H7 (cell line): ENCODE data around the gene CLSTN3. TPM values are rescaled to one million over a fixed set of nuclear protein-coding genes. Genes with fewer than 3 reads are reported as not detected.
"Not testable (repeated sequence)": the region's sequence is repeated elsewhere in the genome, so short reads cannot be mapped to it uniquely, and the experiment has no call there.

ENCODE experiments used
- DNase-seq: peaks from one replicate; pipeline ENCODE4 v3.0.0; 2012
- H3K27me3 ChIP-seq: 2 replicates; pipeline ENCODE4 v1.6.0; 2011; ENCODE audit warnings: mild to moderate bottlenecking, low read length; ENCODE audit not compliant: control insufficient read depth, insufficient read depth
- H3K36me3 ChIP-seq: replicated peaks from 2 replicates; pipeline ENCODE4 v1.5.1; 2011; ENCODE audit warnings: low read length; ENCODE audit not compliant: control insufficient read depth, insufficient read depth
- H3K4me3 ChIP-seq: 2 replicates; pipeline ENCODE4 v1.5.1; 2011; ENCODE audit warnings: low read depth, mild to moderate bottlenecking, control low read depth, low read length, moderate library complexity; ENCODE audit not compliant: insufficient read depth
- total RNA-seq: library from RNA; depleted of rRNA; stranded (reverse); fragments of >200 nt; shearing (Covaris generic); gene quantifications from 2 replicates; pipeline ENCODE4 v1.2.3, GENCODE V29; 2014

CLSTN3 gene
- total RNA-seq, 1 experiment from 2014 or later, result 11.0 TPM

DNA sequence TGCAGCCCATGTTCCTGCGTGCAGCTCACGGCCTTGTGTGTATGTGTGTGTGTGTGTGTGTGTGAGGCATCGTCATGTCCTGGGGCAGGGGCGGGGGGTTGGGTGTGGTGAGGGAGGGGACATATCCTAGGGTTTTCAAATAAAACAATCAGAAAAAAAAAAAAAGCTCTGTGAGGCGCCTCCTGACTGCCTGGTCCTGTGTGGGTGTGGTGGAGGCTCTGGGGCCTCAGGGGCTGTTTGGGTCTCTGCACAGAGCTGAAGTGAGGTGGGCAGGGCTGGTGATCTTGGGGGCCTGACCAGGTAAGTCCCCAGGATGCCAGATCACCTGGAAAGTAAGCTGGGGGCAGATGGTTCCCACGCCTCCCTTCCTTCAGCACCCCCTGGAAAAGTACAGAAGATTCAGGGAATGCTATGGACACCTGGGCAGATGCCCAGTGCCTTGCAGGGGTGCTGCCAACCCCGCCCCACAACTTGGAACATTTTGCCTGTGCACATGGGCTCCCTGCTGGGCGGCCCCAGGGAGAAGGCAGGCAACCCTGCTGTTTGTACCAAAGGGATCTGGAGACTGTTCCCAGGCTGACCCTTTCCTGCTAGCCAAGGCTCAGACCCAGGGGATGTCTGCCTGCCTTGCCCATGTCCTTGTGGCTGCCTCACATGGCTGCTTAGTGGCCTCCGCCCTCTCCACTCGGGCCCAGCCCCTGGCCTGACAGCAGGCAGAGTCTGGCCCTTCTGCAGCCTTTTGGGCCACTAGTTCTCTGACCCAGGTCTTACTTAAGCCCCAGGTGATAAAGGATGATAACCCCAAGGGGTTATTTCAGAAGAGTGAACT, 28.8 kb downstream of the CLSTN3 start:
- Histone ChIP-seq H3K4me3 (no peak overlapping the region), H3K36me3 (no peaks in the 10 kb centered on the region; the same call in 1 of the 2 replicates), H3K27me3 (no peaks in the 10 kb centered on the region; the same call in 1 of the 2 replicates)
- DNase-seq, result peak; percentile 39

DNA sequence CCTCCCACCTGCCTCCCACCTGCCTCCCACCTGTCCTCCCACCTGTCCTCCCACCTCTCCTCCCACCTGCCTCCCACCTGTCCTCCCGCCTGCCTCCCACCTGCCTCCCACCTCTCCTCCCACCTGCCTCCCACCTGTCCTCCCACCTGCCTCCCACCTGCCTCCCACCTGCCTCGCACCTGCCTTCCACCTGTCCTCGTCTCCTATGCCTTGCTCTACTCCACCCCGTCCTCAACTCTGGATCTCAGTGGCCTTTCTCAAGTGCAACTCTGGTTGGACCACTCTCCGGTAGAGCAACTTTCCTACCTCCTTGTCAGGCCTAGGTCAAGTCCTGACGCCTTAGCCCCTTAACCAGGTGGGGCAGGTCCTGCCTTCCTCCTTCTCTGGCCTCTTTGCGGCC, 30.0 kb downstream of the CLSTN3 start:
- Histone ChIP-seq H3K27me3 (no peaks in the 10 kb centered on the region; the same call in 1 of the 2 replicates), H3K36me3 (no peaks in the 10 kb centered on the region; the same call in 1 of the 2 replicates), H3K4me3 (no peak overlapping the region)
- DNase-seq, result peak; percentile 15

GRCh38 chr12:7161327-7161726, 31.2 kb downstream of the CLSTN3 start:
- H3K4me3 ChIP-seq, result no peak overlapping the region
- peak; percentile 13 for DNase-seq

DNA sequence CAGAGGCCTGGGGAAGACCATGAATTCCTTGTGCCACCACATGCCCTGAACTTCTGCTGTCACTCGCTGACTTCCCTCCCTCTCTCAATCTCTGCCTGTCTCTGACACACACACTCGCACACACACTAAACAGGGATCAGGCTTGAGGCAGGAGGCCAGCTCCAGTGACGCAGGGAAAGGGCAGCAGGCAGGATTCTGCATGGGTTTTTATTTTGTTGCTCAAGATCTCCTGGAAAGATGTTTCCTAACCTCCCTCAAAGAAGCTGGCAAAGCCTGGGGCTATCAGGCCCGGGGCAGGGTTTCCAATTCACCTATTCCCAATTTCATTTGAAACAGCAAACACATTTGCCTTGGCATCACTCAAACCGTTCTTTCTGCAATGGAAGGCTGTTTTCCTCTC, 31.6 kb downstream of the CLSTN3 start:
- peak; percentile 13 for DNase-seq
- Histone ChIP-seq H3K27me3 (no peaks in the 10 kb centered on the region; the same call in 1 of the 2 replicates), H3K4me3 (no peak overlapping the region), H3K36me3 (no peaks in the 10 kb centered on the region; the same call in 1 of the 2 replicates)

More at GRCh38 chr12:7161327-7161726, 31.2 kb downstream of the CLSTN3 start:
- no peaks in the 10 kb centered on the region; the same call in 1 of the 2 replicates for H3K36me3 ChIP-seq
- no peaks in the 10 kb centered on the region; the same call in 1 of the 2 replicates for H3K27me3 ChIP-seq

GRCh38 chr12:7162691-7163114, 32.5 kb downstream of the CLSTN3 start:
- DNase-seq, result peak; percentile 89
- no peak overlapping the region; the same call in 1 of the 2 replicates for H3K4me3 ChIP-seq
- no peaks in the 10 kb centered on the region for H3K36me3 ChIP-seq
- H3K27me3 ChIP-seq, result no peaks in the 10 kb centered on the region; the same call in 1 of the 2 replicates

GRCh38 chr12:7169951-7170350, 39.8 kb downstream of the CLSTN3 start:
- DNase-seq, result no peak
- Histone ChIP-seq H3K4me3 (no peak overlapping the region), H3K36me3 (no peaks in the 10 kb centered on the region), H3K27me3 (no peaks in the 10 kb centered on the region)

DNA sequence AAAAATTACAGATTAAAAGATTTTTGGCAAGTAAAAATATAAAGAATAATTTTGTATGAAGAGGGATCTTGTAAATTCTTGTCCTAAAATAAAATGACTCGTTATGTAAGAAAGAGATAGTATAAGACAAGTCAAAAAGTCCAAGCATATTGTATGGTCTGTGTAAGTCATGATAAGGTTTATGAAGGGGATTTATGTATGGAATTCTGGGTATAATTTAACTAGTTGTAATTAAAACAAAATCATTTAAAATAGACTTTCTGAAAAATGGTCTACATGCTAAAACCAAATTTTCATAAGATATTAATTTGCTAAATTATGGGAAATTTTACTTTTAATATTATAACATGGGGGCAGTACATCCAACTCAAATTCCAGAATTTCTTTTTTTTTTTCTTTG, 41.7 kb downstream of the CLSTN3 start:
- H3K27me3 ChIP-seq, result no peaks in the 10 kb centered on the region
- DNase-seq, result no peak
- H3K4me3 ChIP-seq, result no peak overlapping the region
- H3K36me3 ChIP-seq, result no peaks in the 10 kb centered on the region

DNA sequence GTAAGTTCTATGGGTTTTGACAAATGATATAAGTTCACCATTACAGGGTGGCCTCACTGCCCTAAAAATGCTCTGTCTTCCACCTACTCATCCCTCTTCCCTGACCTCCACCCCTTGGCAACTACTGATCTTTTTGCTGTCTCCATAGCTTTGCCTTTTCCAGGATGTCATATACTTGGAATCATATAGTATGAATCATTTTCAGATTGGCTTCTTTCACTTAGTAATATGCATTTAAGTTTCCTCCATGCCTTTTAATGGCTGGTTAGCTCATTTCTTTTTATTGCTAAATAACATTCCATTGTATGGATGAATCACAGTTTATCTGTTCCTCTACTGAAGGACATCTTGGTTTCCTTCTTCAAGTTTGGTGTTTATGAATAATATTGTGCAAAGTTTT, 45.3 kb downstream of the CLSTN3 start:
- no peak overlapping the region for H3K4me3 ChIP-seq
- no peak for DNase-seq
- H3K36me3 ChIP-seq, result no peaks in the 10 kb centered on the region
- H3K27me3 ChIP-seq, result no peaks in the 10 kb centered on the region

GRCh38 chr12:7176595-7176994, 46.4 kb downstream of the CLSTN3 start:
- H3K4me3 ChIP-seq, result no peak overlapping the region
- no peaks in the 10 kb centered on the region for H3K36me3 ChIP-seq
- DNase-seq, result no peak
- H3K27me3 ChIP-seq, result no peaks in the 10 kb centered on the region

DNA sequence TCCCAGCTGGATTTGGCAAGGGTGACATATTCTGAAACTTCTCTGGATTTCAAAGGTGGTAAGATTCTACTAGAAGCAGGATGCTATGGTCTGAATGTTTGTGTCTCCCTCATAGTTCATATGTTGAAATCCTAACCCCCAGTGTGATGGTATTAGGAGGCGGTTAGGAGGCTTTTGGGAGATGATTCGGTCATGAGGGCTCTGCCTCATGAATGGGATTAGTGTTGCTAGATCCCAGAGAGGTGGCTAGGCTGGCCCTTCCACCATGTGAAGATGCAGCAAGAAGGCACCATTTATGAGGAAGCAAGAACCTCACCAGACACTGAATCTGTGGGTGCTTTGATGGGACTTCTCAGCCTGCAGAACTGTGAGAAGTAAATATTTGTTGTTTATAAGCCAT, 48.3 kb downstream of the CLSTN3 start:
- Histone ChIP-seq H3K36me3 (no peaks in the 10 kb centered on the region), H3K4me3 (no peak overlapping the region), H3K27me3 (no peaks in the 10 kb centered on the region)
- no peak for DNase-seq

GRCh38 chr12:7180685-7181084, 50.5 kb downstream of the CLSTN3 start:
- Histone ChIP-seq H3K4me3 (no peak overlapping the region), H3K36me3 (no peaks in the 10 kb centered on the region), H3K27me3 (no peaks in the 10 kb centered on the region)
- no peak for DNase-seq

GRCh38 chr12:7186058-7186457, 55.9 kb downstream of the CLSTN3 start:
- not testable (repeated sequence) for DNase-seq, H3K4me3 ChIP-seq, H3K36me3 ChIP-seq, H3K27me3 ChIP-seq

GRCh38 chr12:7188562-7189397, 58.6 kb downstream of the CLSTN3 start:
- DNase-seq, result peak; percentile 75
- Histone ChIP-seq H3K27me3 (no peaks in the 10 kb centered on the region), H3K36me3 (peaks cover 2% of the 10 kb centered on the region), H3K4me3 (peak overlapping the region; percentile 63)

- Histone ChIP-seq H3K27me3 (no peaks in the 10 kb centered on the region), H3K4me3 (peak within 1 kb of the TSS; percentile 88), H3K36me3 (peaks cover 2% of the 10 kb centered on the region)
- DNase-seq, result peak; percentile 94
These were observed 59.5 kb downstream of the CLSTN3 start, which contains the start of gene PEX5 for GRCh38 chr12:7189398-7190267. Gene PEX5 (plus strand): TSS chr12:7189686. CDS start chr12:7190378, 692 bp downstream.
